ELR (cell line): ENCODE measurements around the gene NOBOX.
"Not testable (repeated sequence)": the region's sequence is repeated elsewhere in the genome, so short reads cannot be mapped to it uniquely, and the experiment has no call there.

ENCODE experiments used
- DNase-seq: peaks from one replicate; pipeline ENCODE4 v3.0.0-alpha.2; 2015; ENCODE audit warnings: low read depth

Gene NOBOX

DNA sequence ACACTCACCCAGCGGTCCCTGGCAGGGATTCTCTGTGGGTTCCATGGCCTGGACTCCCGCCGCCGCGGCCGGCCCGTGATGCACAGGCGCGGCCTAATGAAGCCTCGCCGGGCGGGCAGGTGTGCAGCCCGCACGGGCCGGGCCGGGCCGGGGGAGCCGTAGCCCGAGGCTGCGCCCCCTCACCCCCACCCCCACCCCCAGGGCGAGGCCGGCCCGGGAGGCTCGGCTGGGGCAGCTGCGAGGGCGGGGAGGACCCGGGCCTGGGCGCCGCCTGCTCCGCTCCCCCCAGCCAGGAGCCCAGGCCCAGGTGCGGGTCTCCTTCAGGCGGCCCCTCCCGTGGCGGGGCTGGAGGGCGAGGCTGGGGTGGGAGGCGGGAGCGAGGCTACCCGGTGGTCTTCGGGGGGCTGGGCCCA, at the start of gene NOBOX:
NOBOX (minus strand) TSS at position 45 of the 413 bp plus-strand sequence.
- no peak for DNase-seq

DNA sequence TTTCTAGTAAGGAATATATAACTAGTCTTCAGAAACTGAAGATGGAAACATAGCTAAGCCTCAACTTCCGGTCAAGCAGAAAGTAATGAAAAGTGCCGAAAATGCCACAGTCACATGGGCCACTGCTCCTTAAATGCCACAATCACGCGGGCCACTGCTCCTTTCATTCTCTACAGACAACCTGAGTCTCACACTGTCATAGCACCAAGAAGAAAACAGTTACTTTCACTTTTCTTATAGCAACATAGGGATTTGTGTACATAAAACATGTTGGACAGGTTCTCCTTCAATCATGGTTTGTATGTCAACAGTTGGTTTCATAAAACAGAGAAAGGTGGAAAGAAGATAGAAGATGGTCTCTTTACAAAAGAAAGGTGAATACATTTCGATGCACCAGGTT, 48.6 kb upstream of the NOBOX start:
- DNase-seq = no peak

DNA sequence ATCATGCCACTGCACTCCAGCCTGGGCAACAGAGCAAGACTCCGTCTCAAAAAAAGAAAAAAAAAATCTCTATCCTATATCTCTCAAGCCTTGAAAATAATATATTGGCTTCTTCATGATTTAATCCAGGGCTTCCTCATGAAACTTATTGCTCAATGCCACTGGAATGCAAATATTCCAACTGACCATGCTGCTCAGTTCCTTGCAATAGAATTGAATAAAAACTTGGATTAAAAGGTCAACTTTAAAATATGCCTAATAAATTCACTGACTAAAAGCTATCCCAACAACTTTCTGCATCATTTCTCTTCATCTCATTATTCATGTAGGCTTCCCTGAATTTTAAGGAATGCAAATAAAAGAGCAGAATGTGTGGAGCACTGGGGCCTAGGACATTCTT, 42.1 kb upstream of the NOBOX start:
- no peak for DNase-seq

DNA sequence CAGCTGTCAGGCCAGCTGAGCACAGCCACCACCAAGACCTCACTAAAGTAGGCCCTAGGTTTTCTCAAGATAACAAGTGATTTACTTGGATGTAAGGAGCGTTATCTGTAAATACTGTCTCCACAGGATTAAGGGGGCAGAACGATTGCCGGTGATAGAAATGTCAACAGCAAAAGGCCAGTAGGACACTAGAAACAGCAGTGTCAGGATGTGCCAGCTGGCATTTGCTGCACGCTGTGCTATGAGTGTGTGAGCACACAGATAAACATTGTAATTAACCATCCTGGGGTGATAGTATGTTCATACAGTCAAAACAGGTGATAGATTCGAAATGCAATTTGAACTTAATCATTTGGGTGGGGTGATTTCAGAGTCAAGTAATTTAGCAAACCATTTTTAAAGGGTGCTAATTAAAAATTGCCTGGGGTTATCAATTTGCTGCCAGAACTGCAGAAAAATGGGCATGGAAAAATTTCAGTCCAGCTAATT, 36.3 kb upstream of the NOBOX start:
- DNase-seq = no peak

DNA sequence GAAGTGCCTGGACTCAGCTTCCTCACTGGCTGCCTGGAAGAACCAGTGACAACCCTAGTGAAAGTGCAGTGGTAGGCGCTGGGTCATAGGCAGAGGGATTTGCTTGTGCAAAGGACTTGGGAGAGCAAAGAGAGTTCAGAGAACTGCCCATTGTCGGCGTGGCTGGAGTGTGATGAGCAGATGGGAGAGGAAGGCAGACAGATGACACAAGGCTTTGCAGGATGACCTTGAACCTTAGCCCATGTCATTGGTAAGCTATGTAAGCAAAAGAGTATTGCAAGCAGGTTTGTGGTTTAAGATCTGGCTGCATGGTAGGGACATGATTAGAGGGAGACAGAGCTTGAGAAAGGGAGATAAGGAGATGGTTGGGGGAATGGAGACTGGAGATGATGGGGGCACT, 35.3 kb upstream of the NOBOX start:
- DNase-seq = no peak

DNA sequence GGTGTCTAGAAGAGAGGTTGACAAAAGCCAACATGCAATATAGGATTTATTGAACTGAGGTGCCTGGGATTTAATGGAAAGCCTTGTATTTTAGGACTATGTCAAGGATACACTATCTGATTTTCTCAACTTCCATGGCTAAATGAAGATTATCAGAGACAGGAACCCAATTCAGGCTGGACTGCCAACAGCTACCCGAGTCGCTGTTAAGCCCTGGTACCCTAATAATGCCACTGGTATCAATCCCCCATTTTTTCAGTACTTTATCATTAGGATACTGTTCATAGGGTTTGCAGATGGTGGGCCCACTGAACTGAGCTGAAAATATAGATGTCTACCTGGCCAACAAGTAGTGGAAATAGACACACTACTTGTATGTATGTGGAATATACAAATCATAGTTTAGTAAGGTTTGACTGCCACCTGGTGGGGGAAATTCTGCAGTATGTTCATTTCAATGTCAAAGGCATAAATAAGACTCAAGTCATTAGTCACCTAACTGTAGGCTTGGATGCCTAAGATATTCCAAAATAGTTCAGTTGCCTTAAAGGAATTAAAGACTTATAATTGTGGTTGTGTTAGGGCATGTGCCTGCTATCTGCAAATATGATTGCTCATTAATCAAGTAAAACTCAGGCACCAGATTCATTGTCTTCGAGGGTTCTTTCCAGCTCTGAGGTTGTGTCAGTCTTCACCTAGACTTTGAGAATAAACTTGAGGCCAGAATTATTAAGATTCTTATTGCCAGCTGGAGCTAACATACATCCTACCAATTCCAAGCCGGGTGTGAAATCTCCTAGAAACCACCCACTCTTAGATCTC, 34.1 kb upstream of the NOBOX start:
- DNase-seq = peak; percentile 47

DNA sequence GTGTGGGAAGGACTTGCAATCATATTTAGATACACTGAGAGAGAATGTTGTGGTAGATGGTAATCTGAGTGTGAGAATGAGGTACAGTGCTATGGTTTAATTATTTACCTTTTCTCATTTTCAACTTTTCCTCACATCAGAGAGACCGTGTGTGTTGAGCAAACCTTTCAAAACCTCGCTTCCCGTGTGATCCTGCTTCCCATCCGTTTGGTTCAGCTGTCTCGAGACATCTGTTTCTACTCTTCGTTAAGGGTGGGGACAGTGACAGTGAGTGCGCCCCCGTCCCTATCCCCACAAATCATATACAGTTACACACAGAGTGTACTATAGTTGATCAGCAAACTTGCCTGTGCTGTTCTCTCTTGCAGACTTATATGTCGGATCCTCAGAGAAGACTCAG, 33.0 kb upstream of the NOBOX start:
- DNase-seq = no peak

DNA sequence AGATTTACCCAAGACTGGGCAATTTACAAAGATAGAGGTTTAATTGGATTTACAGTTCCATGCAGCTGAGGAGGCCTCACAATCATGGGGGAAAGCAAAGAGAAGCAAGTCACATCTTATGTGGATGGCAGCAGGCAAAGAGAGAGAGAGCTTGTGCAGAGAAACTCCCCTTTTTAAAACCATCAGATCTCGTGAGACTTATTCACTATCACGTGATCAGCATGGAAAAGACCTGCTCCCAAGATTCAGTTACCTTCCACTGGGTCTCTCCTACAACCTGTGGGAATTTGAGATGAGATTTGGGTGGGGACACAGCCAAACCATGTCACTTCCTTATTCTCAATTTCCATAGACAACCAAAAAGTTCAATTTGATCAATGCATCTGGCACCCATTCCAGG, 24.9 kb upstream of the NOBOX start:
- no peak for DNase-seq

DNA sequence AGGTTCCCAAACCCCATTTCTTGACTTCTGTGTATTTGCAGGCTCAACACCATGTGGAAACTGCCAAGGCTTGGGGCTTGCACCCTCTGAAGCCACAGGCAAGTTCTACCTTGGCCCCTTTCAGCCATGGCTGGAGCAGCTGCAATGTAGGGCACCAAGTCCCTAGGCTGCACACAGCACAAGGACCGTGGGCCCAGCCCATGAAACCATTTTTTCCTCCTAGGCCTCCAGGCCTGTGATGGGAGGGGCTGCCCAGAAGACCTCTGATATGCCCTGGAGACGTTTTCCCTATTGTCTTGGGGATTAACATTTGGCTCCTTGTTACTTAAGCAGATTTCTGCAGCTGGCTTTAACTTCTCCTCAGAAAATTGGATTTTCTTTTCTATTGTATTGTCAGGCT, 24.0 kb upstream of the NOBOX start:
- DNase-seq = not testable (repeated sequence)

DNA sequence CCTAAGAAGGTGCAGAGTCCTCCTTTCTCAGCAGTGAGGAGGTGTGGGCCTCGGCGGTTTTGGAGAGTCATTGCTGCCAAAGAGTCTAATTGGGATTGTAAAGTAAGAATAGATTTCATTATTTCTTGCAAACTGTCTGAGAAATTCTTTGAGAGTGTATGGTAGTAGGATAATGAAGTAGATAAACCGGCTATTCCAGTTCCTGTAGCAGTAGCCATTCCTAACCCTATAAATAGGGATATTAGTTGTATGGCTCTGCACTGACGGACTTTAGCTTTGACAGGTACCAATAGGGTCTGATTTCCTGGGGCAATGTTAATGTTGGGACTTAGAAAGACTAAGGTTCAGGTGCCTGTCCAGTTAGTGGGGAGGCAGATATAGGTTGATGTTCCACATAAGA, 15.4 kb upstream of the NOBOX start:
- DNase-seq = not testable (repeated sequence)

DNA sequence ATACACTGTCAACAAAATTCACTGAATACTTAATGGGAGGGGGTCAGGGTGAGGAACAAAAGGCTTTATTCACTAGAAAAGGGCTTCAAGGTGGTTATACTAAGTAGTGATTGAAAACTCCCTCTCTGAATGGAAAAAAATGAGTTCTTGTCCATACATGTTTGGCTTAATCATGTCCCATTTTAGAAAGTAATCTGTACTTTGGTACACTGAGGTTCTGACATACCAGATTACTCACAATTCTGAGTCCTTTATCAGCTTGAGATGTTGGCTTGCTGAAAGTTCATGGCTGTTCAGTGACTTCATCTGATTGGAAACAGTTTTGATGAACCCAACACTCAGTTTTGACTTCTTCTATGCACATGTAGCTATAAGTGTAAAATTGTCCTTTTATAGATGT, 12.8 kb upstream of the NOBOX start:
- DNase-seq = no peak

DNA sequence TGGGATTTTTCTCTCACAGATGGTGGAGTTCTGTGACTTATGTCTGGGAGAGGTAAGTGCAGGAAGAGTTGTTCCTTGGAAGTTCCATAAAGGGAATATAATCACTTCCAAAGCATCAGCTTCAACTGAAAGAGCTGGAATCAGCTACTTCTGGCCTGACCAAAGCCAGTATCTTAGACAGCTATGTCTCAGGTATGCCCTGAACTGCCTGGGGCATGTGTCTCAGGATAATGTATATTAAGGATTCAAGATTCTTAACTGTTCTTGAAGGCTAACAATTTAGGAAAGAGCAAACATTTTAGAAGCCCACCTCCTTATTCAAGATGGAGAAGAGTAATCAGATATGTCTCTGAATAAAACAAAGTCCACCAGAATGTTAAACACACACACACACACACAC, 12.4 kb upstream of the NOBOX start:
- no peak for DNase-seq

DNA sequence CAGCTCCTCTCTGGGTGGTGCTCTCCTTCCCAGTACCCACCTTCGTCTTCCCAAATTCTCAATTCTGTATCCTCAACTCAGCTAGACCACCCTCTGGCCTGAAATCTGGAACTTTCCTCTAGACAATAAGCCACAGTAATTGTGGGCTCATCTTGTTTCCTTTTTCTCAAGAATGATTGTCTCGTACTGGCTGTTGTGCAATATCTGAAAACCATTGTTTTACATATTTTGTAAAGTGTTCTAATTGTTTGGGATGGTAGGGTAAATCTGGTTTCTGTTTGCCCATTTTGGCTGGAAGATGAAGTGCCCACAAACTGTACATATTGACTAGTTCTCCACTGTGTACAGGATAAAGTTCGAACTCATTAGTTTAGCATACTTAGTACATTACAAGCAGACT, 11.3 kb upstream of the NOBOX start:
- DNase-seq = no peak

DNA sequence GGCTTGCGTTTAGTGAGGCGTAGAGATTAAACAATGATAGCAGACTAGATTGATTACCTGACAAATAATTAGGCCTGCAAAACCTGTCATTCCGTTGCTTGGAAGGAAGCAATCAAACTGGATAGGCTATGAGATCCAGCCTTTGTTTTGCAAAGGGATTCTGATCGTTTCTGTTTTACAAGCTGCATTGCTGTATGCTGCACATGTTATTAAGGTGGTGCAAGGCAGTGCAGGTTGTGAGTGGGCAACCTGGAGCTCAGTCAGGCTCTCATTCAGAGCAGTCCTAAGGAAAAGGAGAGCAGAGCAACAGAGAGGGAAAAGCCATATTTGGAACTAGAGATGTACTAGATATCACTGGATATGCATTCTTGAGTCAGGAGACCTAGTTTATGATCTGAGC, 6.9 kb upstream of the NOBOX start:
- no peak for DNase-seq

DNA sequence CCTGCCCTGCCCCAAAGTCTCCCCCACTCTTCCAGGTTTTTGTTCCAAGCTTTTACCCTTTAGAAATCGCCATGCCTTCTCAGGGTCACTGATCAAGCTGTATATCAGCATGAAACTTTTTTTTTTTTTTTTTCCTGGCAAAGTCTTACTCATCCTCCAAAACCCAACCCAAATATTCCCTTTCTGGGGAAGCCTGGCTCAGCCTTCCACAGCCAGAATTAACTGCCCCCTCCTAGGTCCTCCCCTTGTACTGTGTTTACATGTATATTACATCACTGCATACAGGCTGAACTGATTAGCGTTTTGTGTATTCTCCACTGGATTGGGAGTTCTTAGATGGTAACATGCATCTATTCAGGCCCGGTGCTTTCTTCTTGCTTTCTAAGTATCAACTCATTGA, 4.6 kb upstream of the NOBOX start:
- no peak for DNase-seq

DNA sequence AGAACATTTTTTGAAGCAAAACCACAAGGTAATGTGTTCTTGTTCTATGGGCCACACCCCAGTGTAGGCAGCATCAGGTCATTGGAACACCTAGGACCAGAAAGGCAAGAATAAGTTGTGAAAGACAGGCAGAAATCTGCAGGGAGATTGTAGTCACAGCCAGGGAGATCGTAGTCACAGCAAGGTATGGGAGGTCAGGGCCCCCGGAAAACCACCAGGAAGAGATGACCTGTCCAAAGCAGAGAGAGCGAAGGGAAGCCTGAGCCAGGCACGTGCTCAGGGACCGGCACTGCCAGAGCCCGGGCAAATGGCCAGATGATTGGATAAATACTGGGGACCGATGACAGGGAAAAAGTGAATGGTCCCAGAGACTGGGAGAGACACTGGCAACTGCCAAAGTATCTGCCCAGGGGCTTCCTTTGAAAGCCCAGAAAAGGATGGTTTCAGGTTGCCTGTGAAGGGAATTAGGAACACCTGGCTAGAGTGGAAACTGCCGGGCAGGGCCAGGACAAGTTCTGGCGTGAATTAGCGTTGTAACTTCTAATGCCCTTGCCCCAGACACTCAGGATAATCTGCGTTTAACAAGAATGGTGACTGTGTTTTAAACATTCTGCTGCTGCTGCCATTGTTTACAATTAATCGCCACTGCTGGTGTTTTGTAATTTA, 3.9 kb upstream of the NOBOX start:
- DNase-seq = no peak

DNA sequence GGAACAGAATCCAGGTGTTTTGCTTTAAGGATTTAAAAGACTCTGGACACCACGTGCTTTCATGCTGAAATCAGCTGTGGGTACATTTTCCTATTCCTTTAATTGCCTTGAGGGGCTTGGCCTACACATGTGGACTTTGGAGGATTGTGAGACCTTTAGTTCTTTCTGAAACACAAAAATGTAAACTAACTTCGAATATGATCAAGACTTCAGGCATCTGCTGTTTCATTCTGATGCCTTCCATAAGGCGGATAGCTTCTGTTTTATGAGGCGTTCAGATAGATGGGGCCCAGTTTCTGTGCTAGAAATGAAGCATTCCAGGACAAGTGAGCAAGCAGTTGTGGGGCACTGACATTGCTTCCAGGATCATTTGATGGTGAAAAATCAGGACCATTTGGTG, 1.5 kb upstream of the NOBOX start:
- DNase-seq = no peak

DNA sequence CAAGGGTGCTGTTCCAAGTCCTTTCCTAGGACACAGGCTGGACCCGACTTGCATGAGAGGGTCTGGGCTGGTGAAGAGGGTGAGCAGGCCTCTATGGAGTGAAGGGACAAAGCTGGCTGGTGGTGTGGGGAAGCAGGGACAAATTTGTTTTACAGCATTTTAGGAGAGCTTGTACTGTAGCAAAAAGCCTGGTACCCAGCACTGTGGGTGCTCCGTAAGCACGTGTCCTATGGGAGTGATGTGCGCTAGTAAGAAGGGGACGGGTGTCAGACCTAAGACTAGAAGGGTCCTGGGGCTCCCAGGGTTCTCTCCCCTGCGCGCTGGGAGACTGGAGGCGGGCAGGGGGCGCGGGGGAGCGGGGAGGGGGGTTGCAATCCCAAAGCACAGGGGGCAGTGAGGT, 391 bp downstream of the NOBOX start:
- DNase-seq = no peak

DNA sequence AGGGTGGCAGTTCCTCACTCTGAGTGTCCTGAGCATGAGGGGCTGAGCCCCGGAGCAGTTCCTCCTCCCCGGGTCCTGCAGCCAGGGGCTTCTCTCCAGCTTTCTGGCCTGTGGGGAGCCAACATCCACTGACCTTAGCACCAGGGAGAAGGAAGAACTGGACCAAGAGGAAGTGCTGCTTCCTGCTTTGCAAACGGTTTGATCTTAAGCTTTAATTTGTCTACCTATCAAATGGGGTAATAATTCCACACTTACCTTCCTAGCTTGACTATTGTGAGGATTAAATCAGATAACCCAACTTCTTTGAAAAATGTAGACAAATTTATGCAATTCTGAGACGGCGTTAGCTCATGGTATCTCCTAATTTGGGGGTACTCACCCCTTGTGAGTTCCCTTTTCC, 2.0 kb downstream of the NOBOX start:
- no peak for DNase-seq

DNA sequence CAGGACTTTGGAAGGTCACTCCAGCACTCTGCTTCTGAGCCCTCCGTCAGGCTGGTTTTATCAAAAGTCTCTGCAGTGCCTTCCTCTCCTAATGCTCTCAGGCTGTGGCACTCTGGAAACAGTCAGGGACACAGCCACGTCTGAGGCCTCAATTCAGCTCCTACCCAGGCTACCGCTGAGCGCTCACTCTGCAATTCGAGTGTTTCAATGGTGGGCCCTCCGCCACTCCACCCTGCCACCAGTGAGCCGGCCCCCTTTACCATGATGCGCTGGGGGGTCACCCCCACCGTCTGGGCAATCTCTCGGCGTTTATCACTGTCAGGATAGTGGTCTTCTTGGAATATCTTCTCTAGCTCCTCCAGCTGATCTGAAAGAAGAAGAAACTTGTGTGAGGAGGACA, 3.5 kb downstream of the NOBOX start:
- DNase-seq = no peak

DNA sequence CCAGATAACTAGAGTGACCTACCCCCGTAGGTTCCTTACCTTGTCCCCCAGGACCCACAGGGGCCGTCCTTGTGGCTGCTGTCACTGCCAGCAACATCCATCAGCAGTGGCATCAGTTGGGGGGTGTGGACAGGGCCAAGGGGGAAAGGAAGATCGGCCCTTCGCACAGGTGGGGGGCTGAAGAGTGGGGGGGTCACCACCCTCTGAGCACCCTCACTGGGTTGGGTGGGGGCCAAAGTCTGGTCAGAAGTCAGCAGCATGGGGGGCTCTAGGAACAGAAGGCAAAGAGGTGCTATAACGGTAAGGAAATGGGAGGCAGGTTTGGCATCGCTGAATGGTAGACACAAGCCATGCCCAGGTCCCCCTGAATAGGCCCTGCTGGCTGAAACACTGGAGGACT, 4.6 kb downstream of the NOBOX start:
- DNase-seq = no peak

DNA sequence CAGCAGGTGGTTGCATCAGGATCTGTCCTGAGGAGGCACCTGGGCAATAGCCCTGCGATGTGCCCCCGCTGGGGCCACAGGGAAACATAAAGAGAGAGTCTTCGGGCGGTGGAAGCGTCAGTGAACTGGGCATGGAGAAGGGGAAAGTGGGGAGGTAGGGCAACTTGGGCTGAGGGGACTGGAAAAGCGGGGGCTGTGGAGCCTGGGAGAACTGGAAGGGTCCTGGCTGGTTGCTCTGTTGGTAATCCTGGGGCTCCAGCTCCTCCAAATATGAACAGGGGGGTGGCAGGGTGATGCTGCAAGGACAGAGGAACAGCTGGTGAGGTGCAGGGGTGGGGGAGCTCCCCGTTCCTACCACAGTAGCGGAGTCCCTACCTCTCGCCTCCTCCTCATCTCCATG, 5.2 kb downstream of the NOBOX start:
- no peak for DNase-seq

DNA sequence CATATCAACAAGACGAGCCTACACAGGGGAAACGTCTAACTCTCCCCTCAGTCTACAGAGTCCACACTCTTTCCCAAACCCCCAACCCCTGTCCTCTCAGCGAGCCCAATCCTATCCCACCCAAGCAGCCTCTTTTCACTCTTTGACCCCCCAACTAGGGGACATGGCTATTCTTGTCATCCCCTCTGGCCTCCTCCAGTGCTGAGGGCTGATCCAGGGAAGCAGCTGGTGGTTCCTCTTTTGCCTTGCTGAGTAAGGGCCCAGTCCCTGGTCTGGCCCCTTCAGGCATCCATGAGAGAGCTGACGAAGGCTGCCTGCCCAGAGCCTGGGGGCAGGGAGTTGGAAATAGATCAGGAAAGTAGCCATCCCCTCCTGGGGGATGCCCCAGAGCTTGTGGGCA, 6.4 kb downstream of the NOBOX start:
- no peak for DNase-seq

DNA sequence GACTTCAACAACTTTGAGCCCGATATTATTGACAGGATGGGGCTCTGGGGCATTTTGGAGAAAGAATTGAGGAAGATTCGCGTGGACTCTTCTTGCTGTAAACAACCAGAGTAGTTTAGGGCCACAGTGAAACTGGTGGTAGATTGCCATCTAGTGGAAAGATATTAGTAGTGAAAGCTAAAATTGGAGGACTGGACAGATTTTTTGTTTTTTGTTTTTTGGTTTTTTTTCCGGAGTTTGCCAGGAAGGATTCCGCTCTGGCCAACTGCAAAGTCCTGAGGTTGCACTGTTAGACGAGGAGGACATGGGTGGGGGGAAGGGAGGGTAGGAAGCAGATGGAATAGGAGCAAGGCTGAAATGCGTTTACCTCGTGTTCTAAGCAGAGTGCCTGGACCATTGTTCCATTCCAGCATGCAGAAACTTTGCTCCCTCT, 11.7 kb downstream of the NOBOX start:
- peak; percentile 54 for DNase-seq
